GM19238 (cell line): ENCODE data around the gene PHF21A.

ENCODE experiments used
- DNase-seq: peaks from one replicate; pipeline ENCODE4 v3.0.0; 2011; ENCODE audit warnings: low spot score; ENCODE audit not compliant: insufficient read length

PHF21A gene

DNA sequence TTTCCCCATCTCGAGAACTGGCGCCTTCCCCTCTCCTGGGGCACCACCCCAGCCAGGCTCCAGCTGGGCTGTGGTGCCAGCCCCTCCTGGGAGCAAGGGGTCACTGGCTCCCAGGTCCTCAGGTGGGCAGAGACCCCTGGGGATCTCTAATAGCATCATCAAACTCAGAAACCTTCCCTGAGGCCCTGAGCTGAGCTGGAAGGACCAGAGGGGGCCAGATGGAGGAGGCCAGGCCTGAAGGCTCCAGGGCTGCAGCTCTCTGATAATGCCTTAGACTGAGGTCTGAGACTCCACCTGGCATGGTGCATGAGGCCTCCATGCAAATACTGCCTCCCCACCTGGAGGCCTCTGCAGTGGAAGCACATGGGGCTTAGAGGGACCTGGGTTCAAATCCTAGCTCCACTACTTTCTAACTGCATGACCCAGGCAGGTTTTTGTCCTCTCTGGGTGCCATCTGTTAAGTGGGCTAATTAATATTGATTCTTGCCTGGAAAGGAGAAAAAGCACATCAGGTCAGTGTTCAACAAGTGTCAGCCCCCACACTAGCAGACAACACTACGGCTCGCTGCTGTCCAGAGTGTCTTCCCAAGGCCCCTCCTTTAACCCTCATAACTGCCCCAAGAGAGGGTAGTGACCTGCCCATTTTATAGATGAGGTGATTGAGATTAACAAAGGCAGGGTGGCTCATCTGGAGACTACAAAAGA, 234.3 kb downstream of the PHF21A start:
- no peak for DNase-seq

DNA sequence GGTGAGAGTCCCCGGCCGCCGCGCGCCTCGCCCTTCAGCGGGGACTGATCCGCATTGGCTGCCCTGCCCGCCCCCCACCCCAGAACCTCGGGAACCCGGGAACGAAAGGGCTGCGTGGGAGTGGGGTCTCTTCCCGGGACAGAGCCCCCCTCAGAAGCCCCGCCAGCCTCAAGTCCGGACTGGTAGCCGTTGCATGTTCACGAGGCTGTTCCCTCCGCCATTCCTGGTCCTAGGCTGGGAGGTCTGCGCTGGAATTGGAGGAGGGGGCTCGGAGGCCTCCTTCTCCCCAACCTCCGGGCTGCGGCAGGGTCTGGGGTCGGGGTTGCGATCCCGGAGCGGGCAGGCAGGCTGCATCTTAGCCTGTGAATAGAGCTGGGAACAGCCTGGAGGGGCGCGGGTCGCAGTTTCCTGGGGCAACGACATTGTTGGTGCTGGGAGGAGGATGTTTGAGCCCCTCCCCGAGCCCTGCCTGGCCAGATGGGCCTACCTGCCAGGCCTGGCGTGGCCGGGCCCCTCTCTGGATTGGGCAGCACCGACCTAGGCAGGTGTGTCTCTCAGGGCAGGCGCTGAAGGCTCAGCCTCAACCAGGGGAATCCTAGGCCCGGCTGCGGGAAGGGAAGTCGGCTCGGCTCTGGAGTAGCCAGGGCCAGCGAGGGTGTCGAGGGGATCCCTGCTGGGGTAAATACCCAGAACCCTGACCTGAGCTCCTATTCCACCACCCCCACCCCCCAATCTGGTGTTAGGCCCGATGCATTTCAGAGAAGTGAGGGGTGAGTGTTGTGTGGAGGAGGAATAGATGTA, 235.1 kb downstream of the PHF21A start:
- no peak for DNase-seq

- DNase-seq: peak; percentile 76
Measured at GRCh38 chr11:45885274-45885920, 235.9 kb downstream of the PHF21A start, which contains the start of gene MAPK8IP1. Gene MAPK8IP1, plus strand, starts transcription at chr11:45885651. Its CDS starts 170 bp downstream, at chr11:45885821.

- DNase-seq: no peak
Measured at GRCh38 chr11:45884596-45885185, 236.6 kb downstream of the PHF21A start.
